Astrocyte of the cerebellum (primary cell): ENCODE results near the gene VPS54.
A peak's percentile ranks its signal among the peaks of the same experiment; 100 is the strongest.

Experiments used
- DNase-seq: peaks from one replicate; pipeline ENCODE4 v3.0.0-alpha.2; 2011; ENCODE audit warnings: low read depth
- H3K4me3 ChIP-seq: 2 replicates; pipeline ENCODE4 v1.5.1; 2011; ENCODE audit warnings: mild to moderate bottlenecking, low read depth, low read length, moderate library complexity
- in situ Hi-C: cut with HindIII; loops from 2 replicates; pipeline ENCODE4 v1.10.0; 2017; ENCODE audit warnings: low sequenced_read_pairs
- TF ChIP-seq, protein P1 (sequence below): IDR thresholded peaks from 2 replicates; pipeline ENCODE4 v1.5.1; 2012; ENCODE audit warnings: low read length, low read depth, moderate library complexity, mild to moderate bottlenecking; ENCODE audit errors: missing control alignments

Gene VPS54, protein sequence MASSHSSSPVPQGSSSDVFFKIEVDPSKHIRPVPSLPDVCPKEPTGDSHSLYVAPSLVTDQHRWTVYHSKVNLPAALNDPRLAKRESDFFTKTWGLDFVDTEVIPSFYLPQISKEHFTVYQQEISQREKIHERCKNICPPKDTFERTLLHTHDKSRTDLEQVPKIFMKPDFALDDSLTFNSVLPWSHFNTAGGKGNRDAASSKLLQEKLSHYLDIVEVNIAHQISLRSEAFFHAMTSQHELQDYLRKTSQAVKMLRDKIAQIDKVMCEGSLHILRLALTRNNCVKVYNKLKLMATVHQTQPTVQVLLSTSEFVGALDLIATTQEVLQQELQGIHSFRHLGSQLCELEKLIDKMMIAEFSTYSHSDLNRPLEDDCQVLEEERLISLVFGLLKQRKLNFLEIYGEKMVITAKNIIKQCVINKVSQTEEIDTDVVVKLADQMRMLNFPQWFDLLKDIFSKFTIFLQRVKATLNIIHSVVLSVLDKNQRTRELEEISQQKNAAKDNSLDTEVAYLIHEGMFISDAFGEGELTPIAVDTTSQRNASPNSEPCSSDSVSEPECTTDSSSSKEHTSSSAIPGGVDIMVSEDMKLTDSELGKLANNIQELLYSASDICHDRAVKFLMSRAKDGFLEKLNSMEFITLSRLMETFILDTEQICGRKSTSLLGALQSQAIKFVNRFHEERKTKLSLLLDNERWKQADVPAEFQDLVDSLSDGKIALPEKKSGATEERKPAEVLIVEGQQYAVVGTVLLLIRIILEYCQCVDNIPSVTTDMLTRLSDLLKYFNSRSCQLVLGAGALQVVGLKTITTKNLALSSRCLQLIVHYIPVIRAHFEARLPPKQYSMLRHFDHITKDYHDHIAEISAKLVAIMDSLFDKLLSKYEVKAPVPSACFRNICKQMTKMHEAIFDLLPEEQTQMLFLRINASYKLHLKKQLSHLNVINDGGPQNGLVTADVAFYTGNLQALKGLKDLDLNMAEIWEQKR

GRCh38 chr2:64019083-64019974 is at the start of gene VPS54:
TSS of gene VPS54 (minus strand) at chr2:64019428. CDS start at chr2:63983999, 35,429 bp downstream.
- in situ Hi-C loops = no loop called here
- H3K4me3 ChIP-seq = peak within 1 kb of the TSS; percentile 57
- DNase-seq = no peak
- TF ChIP-seq, protein P1, sequence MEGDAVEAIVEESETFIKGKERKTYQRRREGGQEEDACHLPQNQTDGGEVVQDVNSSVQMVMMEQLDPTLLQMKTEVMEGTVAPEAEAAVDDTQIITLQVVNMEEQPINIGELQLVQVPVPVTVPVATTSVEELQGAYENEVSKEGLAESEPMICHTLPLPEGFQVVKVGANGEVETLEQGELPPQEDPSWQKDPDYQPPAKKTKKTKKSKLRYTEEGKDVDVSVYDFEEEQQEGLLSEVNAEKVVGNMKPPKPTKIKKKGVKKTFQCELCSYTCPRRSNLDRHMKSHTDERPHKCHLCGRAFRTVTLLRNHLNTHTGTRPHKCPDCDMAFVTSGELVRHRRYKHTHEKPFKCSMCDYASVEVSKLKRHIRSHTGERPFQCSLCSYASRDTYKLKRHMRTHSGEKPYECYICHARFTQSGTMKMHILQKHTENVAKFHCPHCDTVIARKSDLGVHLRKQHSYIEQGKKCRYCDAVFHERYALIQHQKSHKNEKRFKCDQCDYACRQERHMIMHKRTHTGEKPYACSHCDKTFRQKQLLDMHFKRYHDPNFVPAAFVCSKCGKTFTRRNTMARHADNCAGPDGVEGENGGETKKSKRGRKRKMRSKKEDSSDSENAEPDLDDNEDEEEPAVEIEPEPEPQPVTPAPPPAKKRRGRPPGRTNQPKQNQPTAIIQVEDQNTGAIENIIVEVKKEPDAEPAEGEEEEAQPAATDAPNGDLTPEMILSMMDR = no peak

DNA sequence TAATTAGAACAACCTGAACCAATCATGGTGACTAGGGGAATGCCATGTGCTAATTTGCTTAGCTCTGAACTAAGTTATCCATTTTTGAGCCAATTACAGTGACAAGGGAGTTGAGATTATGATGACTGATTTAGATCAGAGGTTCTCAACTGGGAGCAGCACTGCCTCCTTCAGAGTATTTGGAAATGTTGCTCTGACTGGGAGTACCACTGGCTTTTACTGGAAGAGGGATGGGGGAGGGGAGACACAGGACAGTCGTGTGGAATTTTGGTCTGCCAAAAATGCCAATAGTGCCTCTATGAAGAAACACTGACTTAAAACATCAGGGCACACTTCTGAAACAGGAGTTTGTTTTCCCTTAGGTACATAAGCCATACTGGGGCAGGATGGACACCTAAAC is 48.1 kb upstream of the VPS54 start:
- DNase-seq = no peak
- TF ChIP-seq, protein P1 = no peak
- no peak overlapping the region for H3K4me3 ChIP-seq
- in situ Hi-C loops = no loop called here

DNA sequence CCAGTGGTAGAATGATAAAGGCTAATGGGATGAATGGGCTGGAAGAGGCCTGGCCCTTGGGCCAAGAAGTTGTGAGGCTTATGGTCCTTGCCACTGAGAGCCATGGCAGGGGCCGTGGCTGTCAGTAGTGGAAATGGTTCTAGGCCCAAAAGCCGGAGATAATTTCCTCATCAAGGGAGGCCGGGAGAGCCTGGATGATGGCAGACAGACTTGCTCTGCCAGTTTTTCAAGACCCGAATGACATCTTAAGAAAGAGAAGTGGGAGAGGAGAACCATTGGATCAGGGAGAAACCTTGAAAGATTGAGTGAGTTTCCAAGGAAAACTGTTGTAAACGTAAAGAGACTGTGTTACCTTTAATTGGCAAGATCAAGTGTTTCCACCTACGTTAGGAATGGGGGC is 46.3 kb upstream of the VPS54 start:
- TF ChIP-seq, protein P1 = no peak
- H3K4me3 ChIP-seq = no peak overlapping the region
- in situ Hi-C loops = no loop called here
- DNase-seq = no peak

GRCh38 chr2:64063924-64064331 is 44.7 kb upstream of the VPS54 start:
- in situ Hi-C loops = no loop called here
- peak; percentile 40 for DNase-seq
- H3K4me3 ChIP-seq = no peak overlapping the region
- TF ChIP-seq, protein P1 = no peak

- no peak overlapping the region for H3K4me3 ChIP-seq
- TF ChIP-seq, protein P1 = no peak
- no peak for DNase-seq
- in situ Hi-C loops = no loop called here
Measured at GRCh38 chr2:64063454-64063853, 44.2 kb upstream of the VPS54 start.
